Cardiac muscle cell (in vitro differentiated cells and primary cell): Measurements from ENCODE around the gene OPRL1. TPM values are rescaled to one million over a fixed set of nuclear protein-coding genes. Genes with fewer than 3 reads are reported as not detected.

Experiments
- DNase-seq, 2 donors: peaks; one replicate each; pipeline versions ENCODE4 v3.0.0 to v3.0.0-alpha.2; 2010 to 2017; ENCODE audit warnings: low read depth in 1 of 2, low spot score in 1 of 2
- H3K27ac ChIP-seq: fragments of 200-600 bp; sonication (generic); 2 replicates; pipeline ENCODE4 v1.5.1; 2016
- H3K27me3 ChIP-seq: fragments of 200-600 bp; sonication (generic); 2 replicates; pipeline ENCODE4 v1.6.0; 2016; ENCODE audit warnings: control low read depth
- H3K36me3 ChIP-seq: fragments of 200-600 bp; sonication (generic); 2 replicates; pipeline ENCODE4 v1.5.1; 2016; ENCODE audit warnings: control low read depth
- H3K4me1 ChIP-seq: fragments of 200-600 bp; sonication (generic); 2 replicates; pipeline ENCODE4 v1.8.1; 2017; ENCODE audit warnings: low read depth, mild to moderate bottlenecking, mixed run types
- H3K4me3 ChIP-seq: fragments of 200-600 bp; sonication (generic); 2 replicates; pipeline ENCODE4 v1.5.1; 2016; ENCODE audit warnings: mild to moderate bottlenecking
- H3K9me3 ChIP-seq: fragments of 200-600 bp; sonication (generic); 2 replicates; pipeline ENCODE4 v1.5.1; 2017; ENCODE audit warnings: low read depth, mild to moderate bottlenecking, control low read depth
- polyA plus RNA-seq: library from polyadenylated mRNA; unstranded; fragments of >200 nt; fragmentation: Nextera tagmentation; extraction: Ambion mirVana; gene quantifications from 2 replicates; pipeline ENCODE4 v1.2.1, GENCODE V29; 2016
- total RNA-seq: library from RNA; depleted of rRNA; stranded (reverse); fragments of >200 nt; gene quantifications from 2 replicates; pipeline ENCODE4 v1.2.3, GENCODE V29; 2016
- TF ChIP-seq, protein P1 (sequence below): IDR thresholded peaks from 2 replicates; pipeline ENCODE4 v1.5.1; 2012; ENCODE audit warnings: low read depth, mild to moderate bottlenecking, low read length

Gene OPRL1
- total and polyA plus RNA-seq, 2 experiments from 2014 or later, result 2.1 to 9.6 TPM

DNA sequence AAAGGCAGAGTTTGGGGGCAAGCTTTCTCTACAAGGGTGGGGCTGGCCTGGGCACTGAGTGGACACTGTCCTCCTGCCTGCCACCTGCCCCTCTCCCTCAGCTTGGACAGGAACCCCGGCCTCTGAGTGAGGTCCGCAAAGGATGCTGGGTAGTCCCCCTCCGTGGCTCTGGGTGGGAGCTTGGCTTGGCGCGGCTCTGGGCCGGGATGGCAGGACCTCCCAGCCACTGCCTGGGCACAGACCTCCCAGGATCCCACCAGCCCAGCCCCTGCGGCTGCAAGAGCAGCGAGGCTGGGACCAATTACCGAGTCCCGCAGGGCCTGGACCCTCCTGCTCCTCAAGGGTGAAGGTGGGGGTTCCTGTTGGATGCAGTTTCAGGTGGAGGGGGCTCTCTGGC is 27.6 kb upstream of the OPRL1 start:
- Histone ChIP-seq H3K27me3 (peaks cover 41% of the 10 kb centered on the region), H3K36me3 (no peaks in the 10 kb centered on the region), H3K27ac (no peak overlapping the region), H3K4me1 (peaks cover 5% of the 10 kb centered on the region), H3K9me3 (no peaks in the 10 kb centered on the region), H3K4me3 (no peak overlapping the region)
- DNase-seq, result no peak
- TF ChIP-seq, protein P1, sequence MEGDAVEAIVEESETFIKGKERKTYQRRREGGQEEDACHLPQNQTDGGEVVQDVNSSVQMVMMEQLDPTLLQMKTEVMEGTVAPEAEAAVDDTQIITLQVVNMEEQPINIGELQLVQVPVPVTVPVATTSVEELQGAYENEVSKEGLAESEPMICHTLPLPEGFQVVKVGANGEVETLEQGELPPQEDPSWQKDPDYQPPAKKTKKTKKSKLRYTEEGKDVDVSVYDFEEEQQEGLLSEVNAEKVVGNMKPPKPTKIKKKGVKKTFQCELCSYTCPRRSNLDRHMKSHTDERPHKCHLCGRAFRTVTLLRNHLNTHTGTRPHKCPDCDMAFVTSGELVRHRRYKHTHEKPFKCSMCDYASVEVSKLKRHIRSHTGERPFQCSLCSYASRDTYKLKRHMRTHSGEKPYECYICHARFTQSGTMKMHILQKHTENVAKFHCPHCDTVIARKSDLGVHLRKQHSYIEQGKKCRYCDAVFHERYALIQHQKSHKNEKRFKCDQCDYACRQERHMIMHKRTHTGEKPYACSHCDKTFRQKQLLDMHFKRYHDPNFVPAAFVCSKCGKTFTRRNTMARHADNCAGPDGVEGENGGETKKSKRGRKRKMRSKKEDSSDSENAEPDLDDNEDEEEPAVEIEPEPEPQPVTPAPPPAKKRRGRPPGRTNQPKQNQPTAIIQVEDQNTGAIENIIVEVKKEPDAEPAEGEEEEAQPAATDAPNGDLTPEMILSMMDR, result no peak

GRCh38 chr20:64052987-64053840 is 26.7 kb upstream of the OPRL1 start:
- TF ChIP-seq, protein P1, result no peak
- no peak overlapping the region for H3K27ac ChIP-seq
- H3K36me3 ChIP-seq, result no peaks in the 10 kb centered on the region
- peaks cover 5% of the 10 kb centered on the region for H3K4me1 ChIP-seq
- H3K4me3 ChIP-seq, result no peak overlapping the region
- peaks cover 33% of the 10 kb centered on the region for H3K27me3 ChIP-seq
- DNase-seq, result no peak
- H3K9me3 ChIP-seq, result no peaks in the 10 kb centered on the region

DNA sequence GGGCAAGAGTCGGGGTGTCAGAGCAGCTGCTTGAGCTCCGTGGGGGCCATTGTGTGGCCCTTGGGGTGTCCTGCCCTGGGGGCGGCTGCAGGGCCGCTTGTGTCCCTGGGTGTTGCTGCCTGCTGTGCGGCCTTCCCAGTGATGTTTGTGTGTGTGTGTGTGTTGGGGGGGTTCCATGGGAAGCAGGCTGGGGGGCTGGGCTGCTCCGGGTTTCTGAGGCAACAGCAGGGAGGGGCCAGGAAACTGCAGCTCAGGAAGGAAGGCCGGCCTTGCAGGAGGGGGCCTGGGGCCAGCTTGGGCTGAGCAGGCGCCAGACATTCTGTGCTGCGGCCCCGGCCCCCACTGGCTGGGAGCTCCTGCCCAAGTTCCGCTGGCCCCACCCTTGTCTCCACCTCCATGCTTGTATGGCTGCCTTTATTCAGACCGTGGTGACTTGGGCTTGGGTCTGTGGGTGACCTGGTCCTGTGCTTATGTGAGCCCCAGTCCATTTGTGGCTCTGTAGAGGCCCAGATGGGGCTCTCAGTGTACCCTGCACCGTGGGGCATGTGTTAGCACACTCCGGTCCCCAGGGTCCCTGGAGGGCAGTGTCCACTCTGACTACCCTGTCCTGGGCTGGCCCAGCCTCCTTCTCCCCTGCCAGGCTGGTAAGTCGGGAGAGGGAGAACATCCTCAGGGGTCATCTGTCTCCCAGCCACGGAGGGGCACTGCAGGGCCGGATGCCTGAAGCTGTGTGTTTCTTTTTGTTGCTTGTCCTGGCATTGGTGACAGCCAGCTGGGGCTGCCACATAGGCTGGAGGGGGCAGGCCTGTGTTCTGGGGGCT is 25.8 kb upstream of the OPRL1 start:
- H3K4me3 ChIP-seq, result no peak overlapping the region
- peaks cover 24% of the 10 kb centered on the region for H3K27me3 ChIP-seq
- peaks cover 5% of the 10 kb centered on the region for H3K4me1 ChIP-seq
- H3K27ac ChIP-seq, result no peak overlapping the region
- H3K36me3 ChIP-seq, result no peaks in the 10 kb centered on the region
- no peaks in the 10 kb centered on the region for H3K9me3 ChIP-seq
- peak; percentile 59 to 92 for DNase-seq
- TF ChIP-seq, protein P1, result peak; percentile 30

DNA sequence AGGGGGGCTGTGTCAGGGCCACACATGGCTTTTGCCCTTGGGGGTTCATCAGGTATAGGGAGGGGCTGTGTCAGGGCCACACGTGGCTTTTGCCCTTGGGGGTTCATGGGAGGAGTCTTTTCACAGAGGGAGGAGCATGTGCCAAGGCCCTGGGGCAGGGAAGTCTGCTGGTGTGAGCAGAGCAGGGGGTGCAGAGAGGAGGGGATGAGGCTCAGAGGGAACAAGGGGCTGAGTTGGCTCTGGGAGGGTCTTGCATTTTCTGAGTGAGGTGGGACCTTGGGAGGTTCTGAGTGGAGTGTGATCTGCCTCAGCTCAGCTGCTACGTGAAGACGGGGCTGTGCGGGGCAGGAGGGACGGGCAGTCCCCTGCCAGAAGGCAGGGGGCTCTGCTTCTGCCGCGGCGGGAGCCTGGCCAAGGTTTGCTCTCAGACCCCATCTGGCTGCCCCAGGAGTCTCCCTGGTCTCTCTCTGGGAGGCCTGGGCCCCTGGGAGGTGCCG is 24.4 kb upstream of the OPRL1 start:
- peaks cover 5% of the 10 kb centered on the region for H3K4me1 ChIP-seq
- no peak for DNase-seq
- no peaks in the 10 kb centered on the region for H3K9me3 ChIP-seq
- no peak overlapping the region for H3K27ac ChIP-seq
- H3K27me3 ChIP-seq, result peaks cover 11% of the 10 kb centered on the region
- TF ChIP-seq, protein P1, result no peak
- H3K4me3 ChIP-seq, result no peak overlapping the region
- no peaks in the 10 kb centered on the region for H3K36me3 ChIP-seq

DNA sequence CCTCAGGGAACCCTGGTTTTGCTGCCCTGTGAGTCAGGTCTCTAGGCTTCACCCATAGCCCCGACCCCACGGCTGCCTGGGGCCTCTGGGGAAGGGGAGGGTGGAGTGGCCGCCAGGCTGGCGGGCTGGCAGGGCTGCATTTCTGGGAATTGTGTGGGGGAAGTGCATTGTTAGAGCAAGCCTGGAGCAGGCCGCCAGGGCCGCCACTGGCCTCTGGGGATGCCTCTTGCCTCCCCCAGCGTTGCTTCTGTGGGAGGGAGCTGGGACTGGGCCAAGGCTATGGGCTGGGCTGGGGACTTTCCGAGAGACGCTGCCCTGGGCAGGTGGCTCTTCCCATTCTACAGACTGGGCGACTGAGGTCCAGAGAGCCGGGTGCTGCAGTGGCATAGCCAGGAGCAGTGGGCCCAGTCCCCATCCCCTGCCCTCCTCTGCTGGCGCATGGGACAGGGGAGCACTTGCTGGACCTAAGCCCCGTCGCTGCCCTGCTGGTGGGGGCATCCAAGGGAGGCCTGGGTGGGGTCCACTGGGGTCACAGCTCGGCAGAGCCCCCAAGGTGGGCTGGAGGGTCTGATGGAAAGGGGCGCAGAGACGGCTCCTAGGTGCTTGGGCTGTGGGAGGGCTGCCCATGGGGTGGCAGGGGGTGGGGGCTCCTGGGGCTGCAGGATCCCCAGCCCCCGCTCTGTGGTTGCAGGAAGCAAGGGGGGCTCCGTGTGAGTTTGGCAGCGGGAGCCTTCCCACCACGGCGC is 23.8 kb upstream of the OPRL1 start:
- TF ChIP-seq, protein P1, result no peak
- H3K4me3 ChIP-seq, result no peak overlapping the region
- H3K27ac ChIP-seq, result no peak overlapping the region
- peak in 1 of 2 donors; percentile 81 for DNase-seq
- H3K27me3 ChIP-seq, result peaks cover 5% of the 10 kb centered on the region
- no peaks in the 10 kb centered on the region for H3K36me3 ChIP-seq
- peaks cover 5% of the 10 kb centered on the region for H3K4me1 ChIP-seq
- H3K9me3 ChIP-seq, result no peaks in the 10 kb centered on the region
